ENCODE measurements around the gene GRID2. TPM values are rescaled to one million over a fixed set of nuclear protein-coding genes. Genes with fewer than 3 reads are reported as not detected.

Gene GRID2
- total and polyA plus RNA-seq, 9 of the 15 experiments (the other 6 are each of a cell fraction or from before 2014, with no cell fraction given), result 0.04 TPM; not detected in 7

DNA sequence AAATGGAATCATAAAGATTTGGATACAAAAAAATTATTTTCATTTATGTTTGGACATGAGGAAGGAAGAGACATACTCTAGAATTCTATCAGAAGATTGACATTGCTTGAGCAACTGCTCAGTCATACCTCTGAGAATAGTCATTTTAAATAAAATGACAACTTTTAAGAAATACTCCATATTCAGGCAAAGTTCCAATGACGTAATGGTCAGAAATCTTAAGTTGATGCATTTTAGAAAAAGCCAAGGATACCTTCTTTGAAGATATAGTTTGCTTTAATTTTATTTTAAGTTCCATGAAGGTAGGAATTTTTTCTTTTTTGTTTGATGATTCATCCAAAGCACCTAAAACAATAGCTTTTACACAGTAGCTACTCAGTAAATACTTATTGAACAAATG lies 1414.5 kb downstream of the GRID2 start (continued):
- TF ChIP-seq PCBP2 (IDR thresholded peaks at IDR 0.05; ENCODE audit: low read depth, low read length, poor library complexity, severe bottlenecking), result no peak
- no peak for TF ChIP-seq HDGF (IDR thresholded peaks at IDR 0.05)

DNA sequence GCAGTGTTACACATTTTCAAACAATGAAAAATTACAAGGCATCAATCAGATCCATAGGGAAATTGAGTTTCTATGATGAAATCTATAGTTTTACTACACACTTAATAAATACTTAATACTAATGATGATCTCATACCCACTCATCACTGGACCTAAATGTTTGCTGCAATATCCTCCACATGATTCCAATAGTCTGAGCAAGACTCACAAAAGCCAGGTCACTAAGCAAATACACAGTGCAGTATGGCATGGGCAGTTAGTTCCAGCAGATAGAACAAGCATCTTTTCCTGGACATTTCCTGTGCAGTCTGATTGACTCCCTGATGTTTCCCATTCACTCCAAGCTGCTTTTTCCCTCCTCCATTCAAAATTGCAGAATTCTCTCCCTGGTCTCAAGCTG lies 1415.8 kb downstream of the GRID2 start:
- no peak for DNase-seq (ENCODE audit: extremely low read depth in 1 of 4, low spot score in 3 of 4)
- in situ Hi-C loops (cut with MboI) (no loop called here), intact Hi-C loops (cut with micrococcal nuclease) (no loop called here)
- Histone ChIP-seq H3K27me3 (ENCODE audit: control insufficient read depth in 2 of 2, insufficient read depth in 2 of 2, low read length in 2 of 2) (no peaks in the 10 kb centered on the region), H3K9ac (ENCODE audit: insufficient read depth in 1 of 2, low read depth in 2 of 2, low read length in 2 of 2) (no peak overlapping the region), H3K9me1 (ENCODE audit: control insufficient read depth, insufficient read depth, low read length) (no peaks in the 10 kb centered on the region), H3K4me2 (ENCODE audit: insufficient read depth, low read length) (no peak overlapping the region), H3K4me1 (replicated peaks in 1 of 2; ENCODE audit: control insufficient read depth in 2 of 2, insufficient read depth in 2 of 2, low read length in 2 of 2) (no peaks in the 10 kb centered on the region), H3K27ac (ENCODE audit: extremely low read depth, low read depth, low read length) (no peak overlapping the region), H2AFZ (ENCODE audit: low read depth, low read length) (no peak overlapping the region), H3K4me3 (no peak overlapping the region), H4K20me1 (replicated peaks; ENCODE audit: control insufficient read depth, insufficient read depth, low read length) (no peaks in the 10 kb centered on the region), H3K9me3 (replicated peaks; ENCODE audit: control insufficient read depth, insufficient read depth, low read depth, low read length) (no peaks in the 10 kb centered on the region; the same call in 1 of the 2 replicates), H3K79me2 (ENCODE audit: control insufficient read depth, insufficient read depth, low read length) (no peaks in the 10 kb centered on the region), H3K36me3 (ENCODE audit: control insufficient read depth, insufficient read depth, low read length) (no peaks in the 10 kb centered on the region)
- ChIA-PET CTCF (ENCODE audit: low intra/inter-chr PET ratio) (no interaction called here), POLR2A (no interaction called here)
- no peak for ATAC-seq
- BruUV-seq (replicated peaks), result no TSS peak
- FAIRE-seq, result no peak
- TF ChIP-seq ZC3H4 (CRISPR knock-in tag; IDR thresholded peaks at IDR 0.05; ENCODE audit: borderline replicate concordance), result no peak
- no peak for TF ChIP-seq TGIF2 (CRISPR knock-in tag; IDR thresholded peaks at IDR 0.05)
- TF ChIP-seq NFRKB (IDR thresholded peaks at IDR 0.05; ENCODE audit: low read depth), result no peak
- TF ChIP-seq PHB2 (IDR thresholded peaks at IDR 0.05; ENCODE audit: low read depth), result no peak
- TF ChIP-seq PRMT5 (CRISPR knock-in tag; IDR thresholded peaks at IDR 0.05), result no peak
- TF ChIP-seq RAD21 (CRISPR knock-in tag; conservative IDR thresholded peaks at IDR 0.05 in 1 of 2, IDR thresholded peaks at IDR 0.05 in 1 of 2), result no peak
- TF ChIP-seq, protein P1, sequence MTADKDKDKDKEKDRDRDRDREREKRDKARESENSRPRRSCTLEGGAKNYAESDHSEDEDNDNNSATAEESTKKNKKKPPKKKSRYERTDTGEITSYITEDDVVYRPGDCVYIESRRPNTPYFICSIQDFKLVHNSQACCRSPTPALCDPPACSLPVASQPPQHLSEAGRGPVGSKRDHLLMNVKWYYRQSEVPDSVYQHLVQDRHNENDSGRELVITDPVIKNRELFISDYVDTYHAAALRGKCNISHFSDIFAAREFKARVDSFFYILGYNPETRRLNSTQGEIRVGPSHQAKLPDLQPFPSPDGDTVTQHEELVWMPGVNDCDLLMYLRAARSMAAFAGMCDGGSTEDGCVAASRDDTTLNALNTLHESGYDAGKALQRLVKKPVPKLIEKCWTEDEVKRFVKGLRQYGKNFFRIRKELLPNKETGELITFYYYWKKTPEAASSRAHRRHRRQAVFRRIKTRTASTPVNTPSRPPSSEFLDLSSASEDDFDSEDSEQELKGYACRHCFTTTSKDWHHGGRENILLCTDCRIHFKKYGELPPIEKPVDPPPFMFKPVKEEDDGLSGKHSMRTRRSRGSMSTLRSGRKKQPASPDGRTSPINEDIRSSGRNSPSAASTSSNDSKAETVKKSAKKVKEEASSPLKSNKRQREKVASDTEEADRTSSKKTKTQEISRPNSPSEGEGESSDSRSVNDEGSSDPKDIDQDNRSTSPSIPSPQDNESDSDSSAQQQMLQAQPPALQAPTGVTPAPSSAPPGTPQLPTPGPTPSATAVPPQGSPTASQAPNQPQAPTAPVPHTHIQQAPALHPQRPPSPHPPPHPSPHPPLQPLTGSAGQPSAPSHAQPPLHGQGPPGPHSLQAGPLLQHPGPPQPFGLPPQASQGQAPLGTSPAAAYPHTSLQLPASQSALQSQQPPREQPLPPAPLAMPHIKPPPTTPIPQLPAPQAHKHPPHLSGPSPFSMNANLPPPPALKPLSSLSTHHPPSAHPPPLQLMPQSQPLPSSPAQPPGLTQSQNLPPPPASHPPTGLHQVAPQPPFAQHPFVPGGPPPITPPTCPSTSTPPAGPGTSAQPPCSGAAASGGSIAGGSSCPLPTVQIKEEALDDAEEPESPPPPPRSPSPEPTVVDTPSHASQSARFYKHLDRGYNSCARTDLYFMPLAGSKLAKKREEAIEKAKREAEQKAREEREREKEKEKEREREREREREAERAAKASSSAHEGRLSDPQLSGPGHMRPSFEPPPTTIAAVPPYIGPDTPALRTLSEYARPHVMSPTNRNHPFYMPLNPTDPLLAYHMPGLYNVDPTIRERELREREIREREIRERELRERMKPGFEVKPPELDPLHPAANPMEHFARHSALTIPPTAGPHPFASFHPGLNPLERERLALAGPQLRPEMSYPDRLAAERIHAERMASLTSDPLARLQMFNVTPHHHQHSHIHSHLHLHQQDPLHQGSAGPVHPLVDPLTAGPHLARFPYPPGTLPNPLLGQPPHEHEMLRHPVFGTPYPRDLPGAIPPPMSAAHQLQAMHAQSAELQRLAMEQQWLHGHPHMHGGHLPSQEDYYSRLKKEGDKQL (CRISPR knock-in tag; IDR thresholded peaks at IDR 0.05; ENCODE audit: borderline replicate concordance), result no peak
- TF ChIP-seq LARP7 (IDR thresholded peaks at IDR 0.05), result no peak
- TF ChIP-seq, protein P2, sequence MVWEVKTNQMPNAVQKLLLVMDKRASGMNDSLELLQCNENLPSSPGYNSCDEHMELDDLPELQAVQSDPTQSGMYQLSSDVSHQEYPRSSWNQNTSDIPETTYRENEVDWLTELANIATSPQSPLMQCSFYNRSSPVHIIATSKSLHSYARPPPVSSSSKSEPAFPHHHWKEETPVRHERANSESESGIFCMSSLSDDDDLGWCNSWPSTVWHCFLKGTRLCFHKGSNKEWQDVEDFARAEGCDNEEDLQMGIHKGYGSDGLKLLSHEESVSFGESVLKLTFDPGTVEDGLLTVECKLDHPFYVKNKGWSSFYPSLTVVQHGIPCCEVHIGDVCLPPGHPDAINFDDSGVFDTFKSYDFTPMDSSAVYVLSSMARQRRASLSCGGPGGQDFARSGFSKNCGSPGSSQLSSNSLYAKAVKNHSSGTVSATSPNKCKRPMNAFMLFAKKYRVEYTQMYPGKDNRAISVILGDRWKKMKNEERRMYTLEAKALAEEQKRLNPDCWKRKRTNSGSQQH (CRISPR knock-in tag; IDR thresholded peaks at IDR 0.05), result no peak
- no peak for TF ChIP-seq ZNF766 (CRISPR knock-in tag; conservative IDR thresholded peaks at IDR 0.05)
- no peak for TF ChIP-seq ZNF239 (CRISPR knock-in tag; IDR thresholded peaks at IDR 0.05)
- TF ChIP-seq, protein P3, sequence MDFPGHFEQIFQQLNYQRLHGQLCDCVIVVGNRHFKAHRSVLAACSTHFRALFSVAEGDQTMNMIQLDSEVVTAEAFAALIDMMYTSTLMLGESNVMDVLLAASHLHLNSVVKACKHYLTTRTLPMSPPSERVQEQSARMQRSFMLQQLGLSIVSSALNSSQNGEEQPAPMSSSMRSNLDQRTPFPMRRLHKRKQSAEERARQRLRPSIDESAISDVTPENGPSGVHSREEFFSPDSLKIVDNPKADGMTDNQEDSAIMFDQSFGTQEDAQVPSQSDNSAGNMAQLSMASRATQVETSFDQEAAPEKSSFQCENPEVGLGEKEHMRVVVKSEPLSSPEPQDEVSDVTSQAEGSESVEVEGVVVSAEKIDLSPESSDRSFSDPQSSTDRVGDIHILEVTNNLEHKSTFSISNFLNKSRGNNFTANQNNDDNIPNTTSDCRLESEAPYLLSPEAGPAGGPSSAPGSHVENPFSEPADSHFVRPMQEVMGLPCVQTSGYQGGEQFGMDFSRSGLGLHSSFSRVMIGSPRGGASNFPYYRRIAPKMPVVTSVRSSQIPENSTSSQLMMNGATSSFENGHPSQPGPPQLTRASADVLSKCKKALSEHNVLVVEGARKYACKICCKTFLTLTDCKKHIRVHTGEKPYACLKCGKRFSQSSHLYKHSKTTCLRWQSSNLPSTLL (IDR thresholded peaks at IDR 0.05), result no peak
- TF ChIP-seq ZNF583 (CRISPR knock-in tag; IDR thresholded peaks at IDR 0.05), result no peak
